ENCODE measurements around the gene NPPB. TPM values are rescaled to one million over a fixed set of nuclear protein-coding genes. Genes with fewer than 3 reads are reported as not detected.

NPPB gene
- total RNA-seq, 1 experiment from 2014 or later = not detected

- no peak for TF ChIP-seq AFF4 (CRISPR knock-in tag; IDR thresholded peaks at IDR 0.05; ENCODE audit: borderline replicate concordance)
- TF ChIP-seq JAZF1 (CRISPR knock-in tag; IDR thresholded peaks at IDR 0.05) = no peak
- peak; percentile 99 for TF ChIP-seq ARID4B (CRISPR knock-in tag; IDR thresholded peaks at IDR 0.05; ENCODE audit: borderline replicate concordance)
- TF ChIP-seq NFE2L1 (CRISPR knock-in tag; IDR thresholded peaks at IDR 0.05) = peak; percentile 91
- peak; percentile 92 for TF ChIP-seq TEAD4 (CRISPR knock-in tag; IDR thresholded peaks at IDR 0.05)
- TF ChIP-seq FOXP1 (CRISPR knock-in tag; IDR thresholded peaks at IDR 0.05; ENCODE audit: borderline replicate concordance) = peak; percentile 98
- no peak for TF ChIP-seq ZNF138 (CRISPR knock-in tag; conservative IDR thresholded peaks at IDR 0.05)
- peak; percentile 54; the same call in 1 of the 2 replicates for TF ChIP-seq ATF3 (CRISPR knock-in tag; conservative IDR thresholded peaks at IDR 0.05)
- TF ChIP-seq FOXP4 (CRISPR knock-in tag; IDR thresholded peaks at IDR 0.05) = peak; percentile 98
- no peak for TF ChIP-seq GTF2I (CRISPR knock-in tag; conservative IDR thresholded peaks at IDR 0.05)
- peak; percentile 89 for TF ChIP-seq ZBTB43 (CRISPR knock-in tag; IDR thresholded peaks at IDR 0.05)
- TF ChIP-seq ZNF532 (CRISPR knock-in tag; IDR thresholded peaks at IDR 0.05; ENCODE audit: borderline replicate concordance) = no peak
- 0 out of 2 replicates have a peak, but pooled peaks have one; percentile 57 for TF ChIP-seq NR2C2 (CRISPR knock-in tag; IDR thresholded peaks at IDR 0.05)
- 0 out of 2 replicates have a peak, but pooled peaks have one; percentile 66 for TF ChIP-seq MLX (CRISPR knock-in tag; IDR thresholded peaks at IDR 0.05)
- peak; percentile 96 for TF ChIP-seq RELA (CRISPR knock-in tag; IDR thresholded peaks at IDR 0.05; ENCODE audit: borderline replicate concordance)
- peak; percentile 88; the same call in 1 of the 2 replicates for TF ChIP-seq FOXK1 (CRISPR knock-in tag; IDR thresholded peaks at IDR 0.05)
- no peak for TF ChIP-seq MXD4 (CRISPR knock-in tag; IDR thresholded peaks at IDR 0.05; ENCODE audit: borderline replicate concordance)
Observed at GRCh38 chr1:11858968-11859871, 475 bp upstream of the NPPB start (continued).

All from WTC11 (cell line).